A673 (cell line): ENCODE data around the gene ZNF479.

Experiments used
- EZH2 ChIP-seq: fragments of 200-600 bp; sonication (generic); IDR thresholded peaks from 2 replicates; pipeline ENCODE4 v1.6.1; 2017; ENCODE audit warnings: borderline replicate concordance, low read depth, mild to moderate bottlenecking, mixed read lengths, antibody characterized with exemption, low read length; ENCODE audit not compliant: poor library complexity, severe bottlenecking
- TF ChIP-seq, protein P1 (sequence below): fragments of 300-800, 200-600 bp; sonication (generic); conservative IDR thresholded peaks from 2 replicates; pipeline ENCODE4 v1.5.1; 2017; ENCODE audit warnings: low read depth, mild to moderate bottlenecking, antibody characterized with exemption, low read length, moderate library complexity, mixed read lengths

DNA sequence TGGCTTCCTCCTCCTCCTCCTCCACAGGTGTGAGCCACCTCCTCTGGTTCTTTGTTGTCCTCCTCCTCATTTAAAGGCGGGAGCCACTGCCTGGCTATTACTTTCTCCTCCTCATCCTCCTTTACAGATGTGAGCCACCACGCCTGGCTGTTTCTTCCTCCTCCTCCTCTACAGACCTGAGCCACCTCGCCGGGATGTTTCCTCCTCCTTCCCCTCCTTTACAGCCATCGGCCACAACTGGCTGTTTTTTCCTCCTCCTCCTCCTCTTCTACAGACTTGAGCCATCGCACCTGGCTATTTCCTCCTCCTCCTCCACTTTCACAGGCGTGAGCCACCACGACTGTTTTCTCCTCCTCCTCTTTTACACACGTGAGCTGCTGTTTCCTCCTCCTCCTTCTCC lies 49.0 kb upstream of the ZNF479 start:
- TF ChIP-seq, protein P1, sequence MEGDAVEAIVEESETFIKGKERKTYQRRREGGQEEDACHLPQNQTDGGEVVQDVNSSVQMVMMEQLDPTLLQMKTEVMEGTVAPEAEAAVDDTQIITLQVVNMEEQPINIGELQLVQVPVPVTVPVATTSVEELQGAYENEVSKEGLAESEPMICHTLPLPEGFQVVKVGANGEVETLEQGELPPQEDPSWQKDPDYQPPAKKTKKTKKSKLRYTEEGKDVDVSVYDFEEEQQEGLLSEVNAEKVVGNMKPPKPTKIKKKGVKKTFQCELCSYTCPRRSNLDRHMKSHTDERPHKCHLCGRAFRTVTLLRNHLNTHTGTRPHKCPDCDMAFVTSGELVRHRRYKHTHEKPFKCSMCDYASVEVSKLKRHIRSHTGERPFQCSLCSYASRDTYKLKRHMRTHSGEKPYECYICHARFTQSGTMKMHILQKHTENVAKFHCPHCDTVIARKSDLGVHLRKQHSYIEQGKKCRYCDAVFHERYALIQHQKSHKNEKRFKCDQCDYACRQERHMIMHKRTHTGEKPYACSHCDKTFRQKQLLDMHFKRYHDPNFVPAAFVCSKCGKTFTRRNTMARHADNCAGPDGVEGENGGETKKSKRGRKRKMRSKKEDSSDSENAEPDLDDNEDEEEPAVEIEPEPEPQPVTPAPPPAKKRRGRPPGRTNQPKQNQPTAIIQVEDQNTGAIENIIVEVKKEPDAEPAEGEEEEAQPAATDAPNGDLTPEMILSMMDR, result no peak
- no peak for TF ChIP-seq EZH2
